ENCODE measurements around the gene ANGPTL8.

ANGPTL8 gene

GRCh38 chr19:11290256-11290655, 50.8 kb downstream of the ANGPTL8 start:
- TF ChIP-seq, protein P1, sequence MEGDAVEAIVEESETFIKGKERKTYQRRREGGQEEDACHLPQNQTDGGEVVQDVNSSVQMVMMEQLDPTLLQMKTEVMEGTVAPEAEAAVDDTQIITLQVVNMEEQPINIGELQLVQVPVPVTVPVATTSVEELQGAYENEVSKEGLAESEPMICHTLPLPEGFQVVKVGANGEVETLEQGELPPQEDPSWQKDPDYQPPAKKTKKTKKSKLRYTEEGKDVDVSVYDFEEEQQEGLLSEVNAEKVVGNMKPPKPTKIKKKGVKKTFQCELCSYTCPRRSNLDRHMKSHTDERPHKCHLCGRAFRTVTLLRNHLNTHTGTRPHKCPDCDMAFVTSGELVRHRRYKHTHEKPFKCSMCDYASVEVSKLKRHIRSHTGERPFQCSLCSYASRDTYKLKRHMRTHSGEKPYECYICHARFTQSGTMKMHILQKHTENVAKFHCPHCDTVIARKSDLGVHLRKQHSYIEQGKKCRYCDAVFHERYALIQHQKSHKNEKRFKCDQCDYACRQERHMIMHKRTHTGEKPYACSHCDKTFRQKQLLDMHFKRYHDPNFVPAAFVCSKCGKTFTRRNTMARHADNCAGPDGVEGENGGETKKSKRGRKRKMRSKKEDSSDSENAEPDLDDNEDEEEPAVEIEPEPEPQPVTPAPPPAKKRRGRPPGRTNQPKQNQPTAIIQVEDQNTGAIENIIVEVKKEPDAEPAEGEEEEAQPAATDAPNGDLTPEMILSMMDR (IDR thresholded peaks at IDR 0.05; ENCODE audit: insufficient read depth, low read depth, low read length, missing control alignments): no peak
- DNase-seq (ENCODE audit: low read depth): no peak
- no peak overlapping the region for H3K4me3 ChIP-seq (ENCODE audit: low read depth, low read length)

DNA sequence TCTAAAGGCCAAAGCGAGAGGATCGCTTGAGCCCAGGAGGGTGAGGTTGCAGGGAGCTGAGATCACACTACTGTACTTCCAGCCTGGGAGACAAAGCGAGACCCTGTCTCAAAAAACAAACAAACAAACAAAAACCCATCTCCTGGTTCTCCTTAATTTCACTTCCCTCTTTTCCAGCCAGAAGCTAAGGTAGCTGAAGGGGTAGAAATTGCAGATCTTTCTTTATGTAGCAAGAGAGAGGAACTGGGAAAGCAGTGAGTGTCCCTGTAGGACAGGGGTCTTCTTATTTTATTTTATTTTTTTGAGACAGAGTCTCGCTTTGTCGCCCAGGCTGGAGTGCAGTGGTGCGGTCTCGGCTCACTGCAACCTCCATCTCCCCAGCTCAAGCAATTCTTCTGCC, 52.0 kb downstream of the ANGPTL8 start:
- no peak overlapping the region for H3K4me3 ChIP-seq (ENCODE audit: low read depth, low read length)
- no peak for DNase-seq (ENCODE audit: low read depth)
- TF ChIP-seq, protein P1 (IDR thresholded peaks at IDR 0.05; ENCODE audit: insufficient read depth, low read depth, low read length, missing control alignments): no peak

Data from GM12865 (cell line).